Activated CD8-positive, alpha-beta memory T cell treated with anti-CD3 and anti-CD28 coated beads for 24 hours (primary cell): ENCODE measurements around the gene PRR14.
"Not testable (repeated sequence)": the region's sequence is repeated elsewhere in the genome, so short reads cannot be mapped to it uniquely, and the experiment has no call there.

ENCODE experiments used
- DNase-seq: peaks from one replicate; pipeline ENCODE4 v3.0.0-alpha.2; 2020

The PRR14 gene

DNA sequence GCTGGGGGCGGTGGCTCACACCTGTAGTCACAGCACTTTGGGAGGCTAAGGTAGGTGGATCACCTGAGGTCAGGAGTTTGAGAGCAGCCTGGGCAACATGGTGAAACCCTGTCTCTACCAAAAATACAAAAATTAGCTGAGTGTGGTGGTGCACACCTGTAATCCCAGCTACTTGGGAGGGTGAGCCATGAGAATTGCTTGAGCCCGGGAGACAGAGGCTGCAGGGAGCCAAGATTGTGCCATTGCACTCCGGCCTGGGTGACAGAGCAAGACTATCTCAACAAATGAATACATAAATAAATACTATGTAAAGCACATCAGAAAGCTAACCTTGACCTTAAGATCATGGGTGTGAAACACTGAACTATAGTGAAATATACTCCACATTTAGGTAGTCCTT is 45.9 kb downstream of the PRR14 start:
- DNase-seq = not testable (repeated sequence)

- DNase-seq = no peak
Measured at GRCh38 chr16:30697264-30698138, 46.7 kb downstream of the PRR14 start.

- DNase-seq = peak; percentile 99
Measured at GRCh38 chr16:30698139-30698815, 47.5 kb downstream of the PRR14 start.

DNA sequence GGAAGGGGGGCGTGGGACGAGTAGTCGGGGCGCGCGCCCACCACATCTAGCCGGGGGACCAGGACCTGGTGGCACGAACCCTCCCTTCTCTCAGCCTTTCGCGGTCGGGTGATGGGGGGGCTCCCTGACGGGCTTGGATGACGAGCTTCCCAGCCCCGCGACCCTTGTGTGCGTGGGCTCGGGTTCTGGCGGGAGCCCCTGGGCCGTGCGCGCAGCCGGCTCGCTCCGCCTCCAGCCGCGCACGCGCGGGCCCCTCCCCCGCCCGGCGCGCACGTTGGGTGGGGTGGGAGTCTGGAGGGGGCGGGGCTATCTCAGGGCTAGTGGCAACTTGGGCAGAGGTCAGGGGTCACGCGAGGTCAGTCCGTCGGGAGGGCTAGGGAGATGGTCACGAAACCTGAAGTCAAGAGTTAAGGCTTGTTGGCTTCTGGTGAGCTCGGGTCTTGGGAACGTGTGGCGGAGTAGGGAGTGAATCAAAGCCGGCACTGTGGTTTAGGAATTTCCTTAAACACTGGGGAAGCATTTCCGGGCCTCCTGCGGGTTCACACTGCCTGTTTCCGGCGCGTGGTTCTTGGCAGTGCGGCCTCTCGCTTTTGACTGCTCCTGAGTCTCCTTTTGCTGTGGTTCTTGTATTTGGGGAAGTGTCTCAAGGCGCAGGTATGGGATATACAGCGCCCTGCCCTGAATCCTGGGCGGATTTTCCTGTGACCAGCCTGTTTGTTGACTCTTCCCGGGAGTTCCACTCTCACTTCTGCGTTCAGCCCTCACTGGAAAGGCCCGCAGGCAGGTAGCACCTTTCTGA is 48.3 kb downstream of the PRR14 start, which contains the start of gene SRCAP:
Gene SRCAP (plus strand): TSS at position 356 of the 799 bp plus-strand sequence. CDS start 1,654 bp downstream, outside the sequence.
- peak; percentile 94 for DNase-seq

DNA sequence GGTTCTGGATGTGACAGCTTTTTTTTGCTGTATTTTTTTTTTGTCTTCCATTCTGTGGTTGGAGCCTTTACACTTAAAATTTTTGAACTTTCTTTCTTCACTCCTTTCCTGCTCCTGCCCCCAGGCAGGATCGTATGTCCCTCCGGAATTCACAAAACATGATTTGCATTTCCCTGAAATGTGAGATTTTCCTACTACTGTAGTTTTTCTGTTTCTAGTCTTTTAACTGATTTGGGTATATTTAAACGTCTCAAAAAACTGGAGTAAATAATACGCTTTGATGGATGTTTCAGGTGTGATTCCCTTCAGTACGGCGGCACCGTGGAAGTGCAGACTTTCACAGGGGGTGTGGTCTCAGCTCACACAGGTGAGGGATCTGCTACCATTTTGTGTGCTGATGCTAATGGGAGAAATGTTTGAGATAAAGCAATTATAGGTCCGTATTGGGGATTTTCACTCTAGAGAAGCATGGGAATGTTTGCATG is 48.9 kb downstream of the PRR14 start:
- DNase-seq = no peak

DNA sequence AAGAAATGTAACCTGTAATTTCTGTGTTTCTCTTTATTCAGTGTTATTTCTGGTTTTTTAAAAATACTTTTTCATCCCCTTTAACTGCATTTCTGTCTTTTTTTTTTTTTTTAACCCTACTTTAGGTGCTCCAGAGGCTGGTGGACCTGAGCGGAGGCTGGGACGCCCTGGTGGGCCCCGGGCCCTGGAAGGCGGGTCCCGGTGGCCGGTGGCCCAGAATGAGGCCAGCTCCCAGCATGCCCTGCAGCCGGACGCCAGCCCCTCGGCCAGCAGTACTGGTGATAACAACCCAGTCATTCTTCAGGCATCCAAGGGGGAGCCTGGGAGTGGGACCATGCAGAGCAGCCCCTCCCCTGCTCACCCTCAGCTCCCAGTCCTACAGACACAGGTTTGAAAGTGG is 49.7 kb downstream of the PRR14 start:
- no peak for DNase-seq

- DNase-seq = no peak
Measured at GRCh38 chr16:30700971-30701370, 50.2 kb downstream of the PRR14 start.

DNA sequence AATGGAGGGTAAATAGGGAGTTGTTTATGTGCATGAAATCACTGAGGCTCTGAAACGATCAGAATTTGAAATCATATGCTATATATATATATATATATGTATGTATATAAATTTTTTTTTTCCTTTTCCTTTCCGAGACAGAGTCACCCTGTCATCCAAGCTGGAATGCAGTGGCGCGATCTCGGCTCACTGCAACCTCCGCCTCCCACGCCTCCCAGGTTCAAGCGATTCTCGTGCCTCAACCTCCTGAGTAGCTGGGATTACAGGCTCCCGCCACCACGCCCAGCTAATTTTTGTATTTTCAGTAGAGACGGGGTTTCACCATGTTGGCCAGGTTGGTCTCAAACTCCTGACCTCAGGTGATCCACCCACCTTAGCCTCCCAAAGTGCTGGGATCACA is 52.3 kb downstream of the PRR14 start:
- DNase-seq = not testable (repeated sequence)

DNA sequence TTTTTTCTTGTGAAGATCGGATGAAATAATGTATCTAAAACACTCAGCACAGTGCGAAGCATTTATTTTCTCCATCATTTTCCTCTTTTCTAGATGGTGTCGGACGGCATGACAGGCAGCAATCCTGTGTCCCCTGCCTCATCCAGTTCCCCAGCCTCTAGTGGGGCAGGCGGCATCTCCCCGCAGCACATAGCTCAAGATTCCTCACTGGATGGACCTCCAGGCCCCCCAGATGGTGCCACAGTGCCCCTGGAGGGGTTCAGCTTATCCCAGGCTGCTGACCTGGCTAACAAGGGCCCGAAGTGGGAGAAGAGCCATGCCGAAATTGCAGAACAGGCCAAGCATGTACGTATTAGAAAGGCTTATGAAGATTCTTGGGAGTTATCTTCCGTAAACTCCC is 53.2 kb downstream of the PRR14 start:
- DNase-seq = no peak
